ENCODE data around the gene EFCAB6.
"Not testable (repeated sequence)": the region's sequence is repeated elsewhere in the genome, so short reads cannot be mapped to it uniquely, and the experiment has no call there.

The EFCAB6 gene

DNA sequence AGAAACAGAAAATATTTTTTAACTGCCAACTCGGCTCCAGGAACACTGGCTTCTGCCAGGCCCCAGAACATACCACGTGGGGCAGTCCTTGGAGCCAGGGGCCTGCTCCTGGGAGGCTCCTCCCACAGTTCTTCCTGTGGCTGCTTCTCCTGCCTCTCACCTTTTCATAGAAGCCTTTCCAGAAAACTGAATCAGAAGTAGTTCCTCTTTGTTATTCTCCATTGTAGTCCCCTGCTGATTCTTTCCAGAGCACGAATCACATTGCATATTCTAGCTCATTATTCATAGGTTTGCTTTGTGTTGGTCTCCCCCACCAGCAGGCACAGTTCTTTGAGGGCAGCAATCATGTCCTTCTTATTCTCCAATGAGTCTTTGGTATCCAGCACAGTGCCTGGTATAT lies 106.0 kb downstream of the EFCAB6 start:
- DNase-seq, result no peak

DNA sequence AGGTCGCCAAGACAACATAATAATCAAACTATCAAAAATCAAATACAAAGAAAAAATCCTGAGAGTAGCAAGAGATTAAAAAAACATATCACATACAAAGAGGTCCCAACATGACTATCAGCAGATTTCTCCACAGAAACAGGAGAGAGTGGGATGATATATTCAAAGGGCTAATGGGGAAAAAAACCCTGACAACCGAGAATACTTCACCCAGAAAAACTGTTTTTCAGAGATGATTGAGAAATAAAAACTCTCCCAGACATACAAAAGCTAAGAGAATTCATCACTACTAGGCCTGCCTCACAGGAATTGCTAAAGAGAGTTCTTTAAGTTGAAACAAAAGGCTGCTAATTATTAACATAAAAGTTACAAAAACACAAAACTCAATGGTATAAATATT lies 108.1 kb downstream of the EFCAB6 start:
- no peak for DNase-seq

DNA sequence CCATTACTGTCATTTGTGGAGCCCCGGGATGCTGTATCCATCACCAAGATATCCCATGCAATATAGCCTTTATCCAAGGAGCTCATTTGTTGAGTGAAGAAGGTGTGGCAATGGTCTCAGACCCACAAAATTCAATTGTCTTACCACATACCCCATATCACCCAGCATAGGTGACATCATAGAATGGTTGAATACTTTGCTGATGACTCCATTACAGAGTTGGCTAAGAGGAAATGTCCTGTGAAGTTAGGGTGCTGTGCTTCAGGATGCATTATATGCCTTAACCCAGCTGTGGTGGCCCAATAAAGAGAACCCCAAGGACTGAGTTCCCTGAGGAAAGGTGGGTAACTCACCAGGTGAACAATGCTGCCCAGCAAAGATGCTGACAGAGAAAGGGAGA lies 113.7 kb downstream of the EFCAB6 start:
- no peak for DNase-seq

DNA sequence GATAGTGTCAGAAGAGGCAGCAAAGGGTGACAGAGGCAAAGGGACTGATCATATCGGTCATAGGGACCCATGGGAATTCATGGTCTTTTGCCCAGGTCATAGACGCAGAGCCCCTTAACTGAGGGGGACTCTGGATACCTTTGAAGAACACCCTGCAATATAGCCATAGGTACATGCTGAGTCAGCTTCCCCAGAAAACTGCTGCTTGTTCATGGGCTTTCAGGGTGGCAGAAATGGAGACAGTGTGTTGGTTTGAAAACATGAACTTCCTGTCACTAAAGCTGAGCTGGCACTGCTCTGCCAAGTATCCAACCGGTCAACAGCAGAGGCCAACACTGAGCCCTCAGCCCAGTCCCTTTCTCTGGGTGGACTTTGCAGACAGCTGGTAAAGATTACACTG lies 114.2 kb downstream of the EFCAB6 start:
- no peak for DNase-seq

DNA sequence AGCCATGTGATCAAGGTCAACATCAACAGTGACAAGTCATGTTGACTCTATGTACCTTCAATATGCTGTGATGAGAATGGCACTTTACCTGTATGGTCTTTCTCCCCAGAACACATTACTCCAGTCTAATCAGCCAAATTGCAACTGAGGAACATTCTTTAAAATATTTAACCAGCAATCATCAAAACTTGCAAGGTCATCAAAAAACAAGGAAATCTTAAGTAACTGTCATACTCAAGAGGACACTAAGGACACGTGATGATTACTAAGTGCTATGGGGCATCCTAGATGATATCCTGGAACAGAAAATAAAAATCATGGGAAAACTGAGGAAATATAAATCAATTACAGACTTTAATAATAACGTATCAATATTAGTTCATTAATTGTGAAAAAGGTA lies 118.9 kb downstream of the EFCAB6 start:
- DNase-seq, result no peak

DNA sequence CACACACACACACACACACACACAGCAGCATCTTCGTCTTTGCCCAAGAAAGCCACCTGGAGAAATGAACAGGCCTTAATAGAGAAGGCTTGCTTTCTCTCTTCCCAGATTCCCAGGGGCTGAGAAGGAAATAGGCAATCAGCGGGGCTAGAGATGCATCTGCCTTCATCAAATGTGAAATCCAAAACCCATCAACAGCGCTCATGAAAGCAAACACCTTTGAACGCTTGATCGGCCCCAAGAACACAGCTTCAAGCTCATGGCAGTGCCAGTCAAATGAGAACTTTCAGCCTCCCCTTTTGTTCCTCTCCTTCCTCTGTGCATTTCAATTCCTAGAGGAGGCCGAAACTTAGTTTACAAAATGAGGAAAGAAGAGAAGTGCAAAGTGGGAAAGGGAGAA lies 122.7 kb downstream of the EFCAB6 start:
- DNase-seq, result no peak

DNA sequence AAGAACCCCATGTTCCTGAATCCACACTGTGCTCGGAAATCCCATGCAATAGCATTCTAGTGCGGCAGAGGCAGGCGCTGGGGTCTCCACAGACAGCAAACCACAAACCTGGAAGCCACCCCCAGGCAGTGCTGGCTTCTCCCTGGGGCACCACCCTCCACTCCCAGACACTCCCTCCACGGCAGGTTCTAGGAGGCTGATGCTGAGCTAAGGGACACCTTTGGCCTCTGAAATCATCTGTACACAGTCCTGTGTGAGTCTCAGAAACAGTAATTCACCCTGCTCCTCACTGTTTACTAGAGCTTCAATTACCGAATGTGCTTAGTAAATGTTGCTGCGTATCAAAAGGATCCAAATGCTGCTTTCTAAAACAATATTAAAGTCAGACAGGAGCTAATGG lies 129.3 kb downstream of the EFCAB6 start:
- DNase-seq, result no peak

DNA sequence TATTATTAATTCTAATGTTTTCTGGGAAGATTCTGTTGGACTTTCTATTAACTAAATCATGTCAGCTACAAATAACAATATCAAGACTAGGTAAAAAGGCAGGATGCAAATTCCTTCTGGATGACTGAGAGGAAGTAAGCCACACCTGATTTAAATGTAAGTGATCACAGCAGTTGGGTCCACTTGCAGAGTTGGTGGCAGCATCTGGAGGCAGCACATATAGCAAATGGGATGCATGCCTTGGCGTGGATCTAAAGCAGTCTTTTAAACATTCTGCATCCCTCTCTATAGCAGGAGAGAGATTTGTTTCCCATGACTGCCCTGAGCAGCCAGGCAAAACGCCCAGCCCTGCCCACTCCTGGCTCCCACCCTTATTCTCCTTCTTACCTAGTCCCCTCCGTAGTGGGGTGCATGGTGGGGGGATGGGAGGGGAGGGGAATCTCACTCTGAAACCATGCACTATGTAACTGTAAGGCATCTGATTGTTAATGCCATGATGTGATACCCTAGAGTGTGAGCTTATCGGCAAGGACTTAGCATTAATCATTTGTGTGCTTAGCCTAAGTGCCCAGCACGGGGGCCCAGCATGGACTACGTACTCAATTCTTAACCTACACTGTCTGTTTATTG lies 130.3 kb downstream of the EFCAB6 start:
- no peak for DNase-seq

DNA sequence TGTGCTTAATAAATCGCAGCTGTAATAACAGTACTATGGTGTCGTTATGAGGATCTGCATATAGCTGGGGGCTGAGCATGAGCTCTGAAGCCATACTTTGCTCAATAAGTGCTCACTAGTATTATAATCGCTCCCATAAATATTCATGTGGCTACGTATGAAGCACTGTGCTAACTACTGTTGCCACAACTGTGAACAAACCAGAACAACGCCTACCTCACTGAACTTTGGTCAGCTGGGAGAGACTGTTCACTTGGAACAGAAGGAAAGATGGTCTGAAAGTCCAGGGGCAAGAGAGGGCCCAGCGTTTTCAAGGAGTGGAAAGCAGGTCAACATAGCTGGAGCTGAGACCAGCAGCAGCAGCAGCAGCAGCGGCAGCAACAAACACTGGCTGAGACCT lies 141.6 kb downstream of the EFCAB6 start:
- peak; percentile 1 for DNase-seq

DNA sequence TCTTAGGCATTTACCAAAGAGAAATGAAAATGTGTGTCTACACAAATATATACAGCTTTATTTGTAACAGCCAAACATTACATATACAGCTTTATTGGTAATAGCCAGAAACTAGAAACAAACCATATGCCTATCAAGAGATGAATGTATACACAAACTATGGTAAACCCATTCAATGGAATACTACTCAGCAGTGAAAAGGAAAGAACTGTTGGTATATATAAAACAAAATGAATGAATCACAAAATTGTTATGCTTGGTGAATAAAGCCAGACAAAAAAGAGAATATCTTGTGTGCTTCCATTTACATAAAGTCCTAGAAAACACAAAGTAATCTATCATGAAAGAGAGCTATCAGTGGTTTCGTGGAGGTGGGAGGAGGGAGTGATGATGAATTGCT lies 142.9 kb downstream of the EFCAB6 start:
- no peak for DNase-seq

DNA sequence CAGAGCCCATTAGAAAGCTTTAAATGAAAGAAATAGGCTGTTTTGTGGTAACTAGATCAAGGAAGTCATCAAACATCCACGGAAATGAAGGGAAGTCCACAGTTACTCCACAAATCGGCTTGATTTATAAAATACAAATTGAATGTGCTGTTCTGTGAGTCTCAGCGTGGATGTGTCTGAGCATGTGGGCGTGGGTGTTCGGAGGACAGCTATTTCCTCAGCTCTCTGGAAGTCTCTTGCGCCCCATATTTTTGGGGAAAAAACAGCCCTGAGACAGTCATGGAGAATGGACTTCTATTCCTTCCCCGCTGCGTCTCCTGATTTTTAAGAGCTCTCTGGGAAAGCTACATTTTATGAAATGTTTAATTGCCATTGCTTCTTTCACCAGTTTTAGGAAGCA lies 144.4 kb downstream of the EFCAB6 start:
- no peak for DNase-seq

DNA sequence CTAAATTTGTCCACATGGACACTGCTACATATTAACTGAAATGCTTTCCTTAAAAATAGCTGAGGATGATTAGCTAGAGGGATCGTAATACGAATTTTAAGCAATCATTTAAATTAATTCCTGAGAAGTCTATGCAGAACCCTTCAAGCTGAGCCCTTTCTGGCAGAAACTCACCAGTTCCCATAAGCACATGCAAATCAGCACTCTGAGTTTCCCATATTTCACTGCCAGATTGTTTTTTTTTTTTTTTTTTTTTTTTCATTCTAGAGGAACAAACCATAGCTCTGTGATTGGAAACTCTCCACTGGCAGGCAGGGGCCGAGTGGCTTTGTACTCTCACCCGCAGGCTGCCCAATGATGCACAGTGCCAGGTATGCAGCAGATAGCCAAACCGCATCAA lies 145.6 kb downstream of the EFCAB6 start:
- no peak for DNase-seq

DNA sequence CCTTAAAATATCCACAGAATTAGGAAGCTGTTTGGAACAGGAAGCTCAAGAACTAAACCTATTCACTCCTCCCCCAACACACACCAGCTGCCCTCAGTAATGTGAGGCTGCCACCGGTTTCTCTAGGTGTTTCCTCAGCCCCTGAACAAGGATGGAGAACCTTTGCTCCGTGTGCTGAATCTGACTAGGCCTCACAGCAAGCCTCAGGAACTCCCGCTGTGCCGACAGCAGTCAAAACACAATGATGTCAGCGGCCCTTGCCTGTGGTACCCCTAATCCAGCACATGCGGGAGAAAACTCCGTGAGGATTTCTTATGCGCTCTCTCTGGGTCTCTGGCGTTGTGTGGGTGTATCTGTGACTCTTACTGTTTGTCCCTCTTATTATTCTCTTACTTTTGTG lies 153.3 kb downstream of the EFCAB6 start:
- no peak for DNase-seq

DNA sequence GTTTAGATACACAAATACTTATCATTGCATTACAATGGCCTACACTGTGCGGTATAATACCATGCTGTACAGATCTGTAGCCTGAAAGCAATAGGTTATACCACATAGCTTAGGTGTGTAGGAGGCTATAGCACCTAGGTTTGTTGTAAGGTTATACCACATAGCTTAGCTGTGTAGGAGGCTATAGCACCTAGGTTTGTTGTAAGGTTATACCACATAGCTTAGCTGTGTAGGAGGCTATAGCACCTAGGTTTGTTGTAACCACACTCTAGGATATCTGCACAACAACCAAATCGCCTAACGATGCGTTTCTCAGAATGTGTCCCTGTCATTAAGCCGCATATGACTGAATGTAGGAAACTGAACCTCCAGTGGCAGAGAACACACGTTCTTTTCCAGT lies 155.5 kb downstream of the EFCAB6 start:
- not testable (repeated sequence) for DNase-seq

DNA sequence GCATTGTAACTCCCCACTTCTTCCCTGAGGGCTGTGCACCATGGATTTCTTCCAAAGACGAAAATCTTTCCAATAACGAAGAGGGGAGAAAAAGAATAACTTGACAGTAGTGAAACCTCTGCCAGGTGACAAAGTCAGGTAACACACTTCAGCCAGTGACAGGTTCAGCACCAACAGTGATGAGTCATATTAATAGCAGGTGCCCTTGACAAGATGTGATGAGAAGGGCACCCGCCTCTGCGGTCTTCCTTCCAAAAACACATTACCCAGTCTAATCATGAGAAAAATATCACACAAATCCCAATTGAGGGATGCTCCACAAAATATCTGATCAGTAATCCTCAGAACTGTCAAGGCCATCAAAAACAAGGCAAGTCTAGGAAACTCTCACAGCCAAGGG lies 157.8 kb downstream of the EFCAB6 start:
- DNase-seq, result no peak

DNA sequence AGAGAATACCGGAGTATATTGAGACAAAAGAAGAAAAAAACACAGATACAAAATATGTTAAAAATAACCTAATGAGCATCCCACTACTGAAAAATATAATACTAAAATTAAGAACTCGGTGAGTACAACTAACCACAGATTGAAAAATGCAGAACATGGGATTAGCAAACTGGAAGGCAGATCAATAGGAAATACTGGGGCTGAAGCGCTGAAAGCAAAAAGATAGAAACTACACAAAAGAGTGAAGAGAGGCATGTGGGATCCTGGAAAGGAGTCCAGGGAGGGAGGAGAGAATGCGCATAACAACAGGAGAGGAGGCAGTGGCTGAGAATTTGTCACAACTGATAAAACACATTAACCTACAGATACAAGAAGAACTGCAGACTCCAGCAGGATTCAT lies 159.3 kb downstream of the EFCAB6 start:
- no peak for DNase-seq

DNA sequence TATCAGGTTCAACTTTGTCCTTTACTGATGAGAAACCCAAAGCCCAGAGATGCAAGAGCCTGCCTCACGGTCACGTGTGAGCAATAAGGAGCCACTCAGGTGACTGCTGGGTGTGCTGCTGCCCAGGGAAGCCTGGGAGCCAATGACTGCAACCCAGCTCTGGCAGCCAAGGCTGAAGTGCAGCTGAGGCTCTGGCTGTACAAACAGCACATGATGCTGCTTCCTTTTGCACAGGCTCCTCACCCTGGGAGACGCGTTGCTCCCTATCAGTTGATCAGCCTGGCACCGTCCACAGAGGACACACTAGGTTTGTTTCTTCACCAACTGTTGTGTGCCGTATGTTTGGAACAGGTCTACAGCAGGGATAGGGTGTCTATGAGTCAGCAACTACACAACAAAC lies 168.7 kb downstream of the EFCAB6 start:
- no peak for DNase-seq

DNA sequence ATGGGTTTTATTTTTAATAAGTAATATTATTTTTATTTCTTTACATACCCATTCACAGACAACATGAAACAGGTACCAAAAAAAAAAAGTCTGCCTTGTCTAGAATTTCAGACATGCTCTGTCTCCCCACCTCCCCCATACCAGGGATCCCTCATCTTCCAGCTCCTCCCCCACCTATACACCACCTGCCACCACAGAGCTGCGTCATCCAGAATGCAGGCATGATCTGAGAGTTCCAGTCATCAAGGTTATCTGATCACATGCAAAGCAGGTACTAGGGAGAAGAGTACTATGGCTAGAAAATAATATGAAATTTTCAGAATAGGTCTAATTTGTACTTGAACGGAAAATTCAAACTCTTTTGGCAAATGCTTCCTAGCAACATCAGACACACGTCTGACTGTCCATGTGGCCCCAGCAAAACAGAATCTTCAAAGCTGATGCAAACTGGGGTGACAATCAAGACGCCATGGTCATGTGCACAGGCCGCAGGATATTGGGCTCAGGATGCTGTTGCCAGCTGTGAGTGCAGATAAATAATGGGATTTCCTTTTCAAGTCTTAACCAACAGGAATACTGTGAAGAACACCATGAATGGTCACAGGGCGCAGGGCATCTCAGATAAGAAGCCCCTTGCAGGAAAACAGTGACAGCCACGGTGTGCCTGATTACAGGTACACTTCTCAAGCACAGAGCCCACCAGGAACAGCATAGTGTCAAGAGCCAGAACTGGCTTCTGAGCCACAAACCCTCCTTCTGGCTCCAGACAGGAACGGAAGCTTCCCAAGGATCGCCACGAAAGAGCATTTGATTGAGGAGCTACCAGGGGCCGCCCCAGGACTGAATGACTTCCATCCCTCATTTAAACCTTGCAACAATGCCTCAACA lies 169.5 kb downstream of the EFCAB6 start:
- no peak for DNase-seq

DNA sequence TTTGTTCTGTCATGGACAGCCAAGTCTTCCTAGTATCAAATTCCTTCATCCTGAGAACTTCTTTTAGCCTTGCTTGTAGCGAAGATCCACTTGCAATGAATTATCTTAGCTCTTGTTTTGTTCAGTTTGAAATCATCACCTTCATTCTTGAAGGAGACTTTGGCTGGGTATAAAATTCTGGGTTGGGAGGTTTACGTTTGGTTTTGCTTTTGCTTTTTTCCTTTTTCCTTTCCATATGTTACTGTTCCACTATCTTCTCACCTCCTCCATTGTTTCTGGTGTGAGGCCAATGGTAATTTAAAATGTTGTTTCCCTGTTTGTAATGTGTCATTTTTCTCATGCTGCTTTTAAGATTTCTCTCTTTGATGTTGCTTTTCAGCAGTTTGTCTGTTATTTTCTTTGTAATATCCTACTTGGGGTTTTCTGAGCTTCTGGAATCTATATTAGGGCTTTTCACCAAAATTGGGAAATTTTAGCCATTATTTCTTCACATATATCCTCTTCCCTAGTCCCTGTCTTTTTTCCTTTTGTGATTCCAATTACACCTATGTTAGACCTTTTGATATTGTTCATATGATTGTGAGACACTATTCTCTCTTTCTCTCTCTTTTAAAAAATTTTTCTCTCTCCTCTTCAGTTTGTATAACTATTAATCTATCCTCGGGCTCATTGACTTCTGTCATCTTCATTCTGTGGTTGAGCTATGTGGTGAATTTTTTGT lies 172.7 kb downstream of the EFCAB6 start:
- DNase-seq, result no peak

DNA sequence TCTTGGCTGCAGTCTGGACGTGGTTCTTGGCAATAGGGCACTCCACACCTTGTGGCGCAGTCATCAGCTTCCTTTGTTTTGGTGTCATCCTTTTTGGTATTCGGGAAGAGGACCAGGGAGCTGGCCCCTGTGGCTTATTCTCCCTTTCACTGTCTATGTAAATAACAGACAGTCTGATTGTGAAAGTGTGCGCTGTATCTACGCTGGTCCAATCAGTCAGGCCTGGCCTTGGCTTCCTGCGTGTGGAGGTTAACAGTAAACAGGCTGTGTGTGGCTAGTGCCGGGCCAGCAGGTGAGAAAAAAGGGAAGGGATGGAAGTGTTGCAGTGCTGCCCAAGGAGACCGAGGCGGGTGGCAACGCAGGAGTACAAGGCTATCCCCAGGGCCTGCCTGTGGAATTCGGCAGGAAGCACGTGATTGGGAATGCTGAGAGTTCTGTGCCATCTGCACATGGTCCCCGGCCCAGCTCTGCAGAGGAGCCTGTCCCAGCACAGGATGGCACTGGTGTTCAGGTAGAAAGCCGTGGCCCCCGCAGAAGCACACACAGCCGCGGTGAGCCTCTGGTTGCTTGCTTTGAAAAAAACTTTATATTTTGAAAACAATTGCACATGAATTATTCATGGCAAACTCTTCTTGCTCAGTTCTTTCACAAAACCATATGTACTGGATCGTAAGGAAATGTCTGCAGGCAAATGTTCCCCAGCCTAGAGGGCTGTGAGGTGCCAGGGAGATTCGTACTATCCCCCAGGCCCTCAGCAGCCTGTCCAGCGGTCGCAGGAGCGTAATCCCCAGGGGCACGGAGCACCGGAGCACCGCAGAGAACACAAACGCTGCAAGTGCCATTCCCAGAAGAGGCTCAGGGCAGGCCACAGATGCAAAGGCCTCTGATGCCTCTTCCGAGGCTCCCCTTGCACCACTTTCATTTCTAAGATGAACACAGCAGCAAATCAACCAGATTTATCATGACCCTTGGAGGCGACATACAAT lies 174.5 kb downstream of the EFCAB6 start:
- no peak for DNase-seq

DNA sequence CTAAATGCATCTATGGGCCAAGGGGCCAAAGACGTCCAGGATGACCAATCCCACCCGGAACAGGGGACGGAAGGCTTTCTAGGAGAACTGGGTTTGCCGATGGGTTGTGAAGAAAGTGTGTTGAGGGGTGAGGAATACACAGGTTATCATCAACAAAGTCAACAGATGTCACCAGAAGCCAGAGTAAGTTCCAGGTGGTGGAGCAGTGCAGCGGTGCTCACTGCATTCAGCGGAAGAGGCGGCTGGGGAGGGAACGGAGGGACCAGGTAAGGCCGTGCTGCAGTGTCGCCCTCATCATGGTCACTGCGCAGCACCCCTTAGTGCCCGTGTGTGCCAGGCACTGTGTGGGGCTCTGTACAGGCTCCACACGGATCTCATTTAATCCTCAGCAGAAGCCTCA lies 176.0 kb downstream of the EFCAB6 start:
- DNase-seq, result no peak

DNA sequence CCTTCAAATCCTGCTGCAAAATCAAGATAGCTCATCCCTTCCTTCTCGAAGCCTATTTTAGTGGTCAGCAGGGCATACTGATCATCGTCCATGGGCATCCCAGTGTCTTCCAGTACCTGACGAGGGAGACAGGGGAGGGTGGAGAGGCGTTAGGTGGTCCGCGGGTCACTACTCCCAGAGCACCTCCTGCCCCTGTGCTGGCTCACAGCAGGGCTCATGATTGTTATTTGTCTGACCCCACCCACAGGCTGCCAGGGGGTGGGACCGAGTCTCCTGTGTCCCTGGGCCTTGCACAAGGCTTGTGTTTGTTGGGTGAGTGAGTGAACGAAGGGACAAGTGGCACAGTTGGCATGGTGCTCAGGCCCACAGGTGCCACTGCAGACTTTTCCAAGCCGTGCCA lies 177.0 kb downstream of the EFCAB6 start:
- no peak for DNase-seq

DNA sequence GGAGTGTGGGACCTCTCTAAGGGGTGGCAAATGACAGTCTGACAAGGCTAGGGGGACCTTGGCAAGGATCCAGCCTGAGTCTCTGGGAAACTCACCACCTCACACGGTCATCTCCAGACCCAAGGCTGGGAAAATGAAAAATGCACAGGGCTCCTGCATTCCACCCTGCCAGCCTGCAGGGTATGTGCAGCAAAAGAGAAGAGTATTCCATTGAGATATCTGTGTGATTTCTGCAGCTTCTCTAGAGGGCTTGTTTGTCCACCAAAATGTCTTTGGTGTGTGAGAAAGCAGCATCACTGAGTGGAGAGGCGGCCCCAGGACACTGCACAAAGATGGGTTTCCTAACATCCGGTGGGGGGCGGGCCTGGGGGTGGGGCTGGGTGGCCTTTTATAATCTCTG lies 177.8 kb downstream of the EFCAB6 start:
- DNase-seq, result no peak
